H1 (cell line): ENCODE data around the gene SMYD5. TPM values are rescaled to one million over a fixed set of nuclear protein-coding genes. Genes with fewer than 3 reads are reported as not detected.
A peak's percentile ranks its signal among the peaks of the same experiment; 100 is the strongest.

Experiments used
- CTCF ChIA-PET: fragments of 300-600 bp; sonication (Branson Sonifier 250); formaldehyde crosslinking; loops from one replicate; lab custom pipeline; 2021; ENCODE audit not compliant: partially characterized antibody; lab: Charles Lee
- POLR2A ChIA-PET: fragments of 300-600 bp; sonication (Branson Sonifier 250); formaldehyde crosslinking; loops from one replicate; lab custom pipeline; 2021; ENCODE audit warnings: inconsistent platforms; ENCODE audit not compliant: partially characterized antibody; lab: Charles Lee
- DNase-seq, 2 experiments: peaks; one replicate each; pipeline versions ENCODE4 v3.0.0 to v3.0.0-alpha.2; 2010 to 2022; ENCODE audit warnings: low spot score in 2 of 2, low read depth in 1 of 2, mixed read lengths in 1 of 2
- FAIRE-seq: peaks from 2 replicates; lab custom pipeline; 2011; peaks lifted over from hg19 to GRCh38; lab: Jason Lieb, UNC
- H2AFZ ChIP-seq: 2 replicates; pipeline ENCODE4 v1.8.1; 2012; ENCODE audit warnings: low read length, inconsistent platforms
- H2AK5ac ChIP-seq: 2 replicates; pipeline ENCODE4 v1.6.1; 2013; ENCODE audit warnings: low read depth, low read length
- H2BK120ac ChIP-seq: replicated peaks from 2 replicates; pipeline ENCODE3; 2013; ENCODE audit warnings: low read depth, low read length, inconsistent platforms
- H2BK12ac ChIP-seq: 2 replicates; pipeline ENCODE4 v1.6.1; 2013; ENCODE audit warnings: low read depth, low read length
- H2BK15ac ChIP-seq: 2 replicates; pipeline ENCODE4 v1.6.1; 2013; ENCODE audit warnings: low read length
- H2BK20ac ChIP-seq: 2 replicates; pipeline ENCODE4 v1.6.1; 2013; ENCODE audit warnings: low read length
- H2BK5ac ChIP-seq: 2 replicates; pipeline ENCODE4 v1.6.1; 2013; ENCODE audit warnings: low read depth, low read length
- H3K14ac ChIP-seq: 2 replicates; pipeline ENCODE4 v1.6.1; 2013; ENCODE audit warnings: inconsistent platforms; ENCODE audit not compliant: insufficient read length
- H3K18ac ChIP-seq: 2 replicates; pipeline ENCODE4 v1.6.1; 2013; ENCODE audit warnings: low read length; ENCODE audit errors: extremely low read depth
- H3K23ac ChIP-seq: 2 replicates; pipeline ENCODE4 v1.6.1; 2013; ENCODE audit warnings: inconsistent platforms; ENCODE audit not compliant: insufficient read length
- H3K23me2 ChIP-seq: 2 replicates; pipeline ENCODE4 v1.6.1; 2013; ENCODE audit warnings: low read depth, low read length
- H3K27ac ChIP-seq: 2 replicates; pipeline ENCODE4 v1.6.1; 2011; ENCODE audit warnings: low read depth, low read length, inconsistent platforms
- H3K27me3 ChIP-seq, 4 experiments: replicated peaks in 1 of 4; 1 replicate in 1 of 4; 2 replicates in 3 of 4; pipeline versions ENCODE4 v1.6.1 to v1.8.1; 2011 to 2013; ENCODE audit warnings: low read length in 3 of 4, mild to moderate bottlenecking in 3 of 4, inconsistent platforms in 2 of 4, mixed read lengths in 2 of 4, moderate library complexity in 1 of 4; ENCODE audit not compliant: control insufficient read depth in 3 of 4, insufficient read depth in 3 of 4; ENCODE audit errors: extremely low read depth in 1 of 4
- H3K36me3 ChIP-seq, 4 experiments: 2 replicates each; pipeline versions ENCODE4 v1.6.1 to v1.8.1; 2011 to 2013; ENCODE audit warnings: mild to moderate bottlenecking in 4 of 4, low read length in 3 of 4, moderate library complexity in 2 of 4, control low read depth in 1 of 4, inconsistent platforms in 1 of 4; ENCODE audit not compliant: insufficient read depth in 4 of 4, control insufficient read depth in 2 of 4
- H3K4ac ChIP-seq: replicated peaks from 2 replicates; pipeline ENCODE3; 2013; ENCODE audit warnings: low read length, low read depth, mixed read lengths, inconsistent platforms; ENCODE audit not compliant: insufficient read length
- H3K4me1 ChIP-seq, 4 experiments: replicated peaks in 1 of 4; 1 replicate in 1 of 4; 2 replicates in 3 of 4; pipeline versions ENCODE4 v1.6.1 to v1.8.1; 2011 to 2013; ENCODE audit warnings: low read length in 3 of 4, inconsistent platforms in 2 of 4, mixed read lengths in 1 of 4; ENCODE audit not compliant: insufficient read depth in 4 of 4, control insufficient read depth in 3 of 4
- H3K4me2 ChIP-seq, 2 experiments: 2 replicates each; pipeline versions ENCODE4 v1.6.1 to v1.8.1; 2011 to 2013; ENCODE audit warnings: low read depth in 2 of 2, low read length in 2 of 2, control low read depth in 1 of 2, inconsistent platforms in 1 of 2, mild to moderate bottlenecking in 1 of 2; ENCODE audit not compliant: insufficient read depth in 1 of 2
- H3K4me3 ChIP-seq, 4 experiments: fragments of 200-600, 300-600 bp in 1 of 4; sonication (generic), shearing (Covaris generic), sonication (Bioruptor Twin) in 1 of 4; 2 replicates each; pipeline versions ENCODE4 v1.5.1 to v1.8.1; 2011 to 2016; ENCODE audit warnings: low read length in 4 of 4, low read depth in 3 of 4, control low read depth in 2 of 4, inconsistent platforms in 2 of 4, mild to moderate bottlenecking in 2 of 4, mixed read lengths in 1 of 4, moderate library complexity in 1 of 4; ENCODE audit not compliant: insufficient read depth in 2 of 4; ENCODE audit errors: extremely low read depth in 1 of 4
- H3K56ac ChIP-seq: replicated peaks from 2 replicates; pipeline ENCODE3; 2013; ENCODE audit warnings: low read depth, mild to moderate bottlenecking, mixed read lengths, low read length, inconsistent platforms; ENCODE audit not compliant: insufficient read length
- H3K79me1 ChIP-seq: 2 replicates; pipeline ENCODE4 v1.6.1; 2013; ENCODE audit warnings: low read depth, low read length, control low read depth
- H3K79me2 ChIP-seq, 2 experiments: 2 replicates each; pipeline versions ENCODE4 v1.6.1 to v1.8.1; 2012 to 2013; ENCODE audit warnings: low read length in 2 of 2, mild to moderate bottlenecking in 2 of 2, inconsistent platforms in 1 of 2; ENCODE audit not compliant: insufficient read depth in 2 of 2, control insufficient read depth in 1 of 2
- H3K9ac ChIP-seq, 4 experiments: replicated peaks in 1 of 4; 1 replicate in 1 of 4; 2 replicates in 3 of 4; pipeline versions ENCODE4 v1.6.1 to v1.8.1; 2011 to 2013; ENCODE audit warnings: low read depth in 3 of 4, low read length in 3 of 4, control low read depth in 2 of 4, mild to moderate bottlenecking in 2 of 4, moderate library complexity in 2 of 4, inconsistent platforms in 1 of 4; ENCODE audit errors: extremely low read depth in 1 of 4
- H3K9me3 ChIP-seq, 2 experiments: 2 replicates each; pipeline versions ENCODE4 v1.6.1 to v1.8.1; 2012 to 2013; ENCODE audit warnings: mild to moderate bottlenecking in 2 of 2, moderate library complexity in 2 of 2, control low read depth in 1 of 2, inconsistent platforms in 1 of 2, low read depth in 1 of 2, low read length in 1 of 2, mixed read lengths in 1 of 2; ENCODE audit not compliant: insufficient read depth in 2 of 2
- H4K20me1 ChIP-seq, 2 experiments: replicated peaks in 1 of 2; 2 replicates each; pipeline versions ENCODE3 to v1.8.1; 2011 to 2013; ENCODE audit warnings: inconsistent platforms in 2 of 2, low read length in 2 of 2, mild to moderate bottlenecking in 1 of 2; ENCODE audit not compliant: insufficient read depth in 2 of 2, control insufficient read depth in 1 of 2
- H4K5ac ChIP-seq: 2 replicates; pipeline ENCODE4 v1.6.1; 2013; ENCODE audit warnings: low read length, low read depth, mixed read lengths, inconsistent platforms; ENCODE audit not compliant: insufficient read length
- H4K8ac ChIP-seq: 2 replicates; pipeline ENCODE4 v1.8.0; 2013; ENCODE audit warnings: mild to moderate bottlenecking, moderate library complexity, low read length, inconsistent platforms; ENCODE audit not compliant: insufficient read depth; ENCODE audit errors: extremely low read depth
- H4K91ac ChIP-seq: replicated peaks from 2 replicates; pipeline ENCODE3; 2013; ENCODE audit warnings: low read length, mixed read lengths, inconsistent platforms; ENCODE audit not compliant: insufficient read length
- CHD1 ChIP-seq: IDR thresholded peaks from 2 replicates; pipeline ENCODE4 v1.6.1; 2012; ENCODE audit warnings: low read depth, low read length, improper control_type of control experiment
- EP300 ChIP-seq, 2 experiments: IDR thresholded peaks; 1 replicate in 1 of 2; 2 replicates in 1 of 2; pipeline ENCODE4 v1.6.1; 2011 to 2012; ENCODE audit warnings: low read depth in 2 of 2, low read length in 2 of 2, mild to moderate bottlenecking in 2 of 2, borderline replicate concordance in 1 of 2, inconsistent platforms in 1 of 2, moderate library complexity in 1 of 2
- RAD21 ChIP-seq, 2 experiments: IDR thresholded peaks in 1 of 2; conservative IDR thresholded peaks in 1 of 2; 2 replicates each; pipeline ENCODE4 v1.6.1; 2011; ENCODE audit warnings: low read depth in 2 of 2, low read length in 2 of 2, improper control_type of control experiment in 1 of 2, inconsistent platforms in 1 of 2, mild to moderate bottlenecking in 1 of 2, moderate library complexity in 1 of 2
- SAP30 ChIP-seq: fragments of 300-600 bp; sonication (generic); IDR thresholded peaks from 2 replicates; pipeline ENCODE4 v1.7.1; 2012; ENCODE audit warnings: low read length, moderate library complexity, mild to moderate bottlenecking, inconsistent platforms; ENCODE audit not compliant: insufficient read depth, insufficient replicate concordance
- WGBS, 2 experiments: shearing (Covaris generic) in 1 of 2; methylation state at CpG; one replicate each; pipeline versions ENCODE4 v1.1.6 to v1.1.7; 2013 to 2015; ENCODE audit warnings: low lambda C conversion rate in 2 of 2, mixed read lengths in 2 of 2, inconsistent platforms in 1 of 2, low coverage in 1 of 2, missing lambda C conversion rate in 1 of 2; ENCODE audit not compliant: insufficient replicate concordance in 2 of 2, insufficient coverage in 1 of 2, insufficient read length in 1 of 2; ENCODE audit errors: extremely low coverage in 1 of 2, missing lambda C conversion rate in 1 of 2; 5-methylcytosine and 5-hydroxymethylcytosine counted together
- polyA plus RNA-seq, 7 experiments: library from polyadenylated mRNA; depleted of rRNA in 3 of 7; stranded (reverse) in 5 of 7; unstranded in 2 of 7; fragments of >200 nt in 5 of 7; fragments of 200-250 nt in 2 of 7; gene quantifications; 1 replicate in 5 of 7; 2 replicates in 1 of 7; 4 replicates in 1 of 7; pipeline versions ENCODE4 v1.2.1 to v1.2.3, GENCODE V29; 2011 to 2013; ENCODE audit warnings: missing spikeins in 2 of 7, mixed read lengths in 2 of 7
- total RNA-seq: library from RNA; stranded (reverse); fragmentation: NEBNext Ultra II Directional; extraction: Animal tissue kit (Norgen Biotek cat#: 25700); gene quantifications from 2 replicates; pipeline ENCODE4 v1.2.1, GENCODE V29; 2021

SMYD5 gene
- total and polyA plus RNA-seq, 2 of the 8 experiments (the other 6 are each of a cell fraction or from before 2014, with no cell fraction given) = 35.2 to 56.7 TPM

DNA sequence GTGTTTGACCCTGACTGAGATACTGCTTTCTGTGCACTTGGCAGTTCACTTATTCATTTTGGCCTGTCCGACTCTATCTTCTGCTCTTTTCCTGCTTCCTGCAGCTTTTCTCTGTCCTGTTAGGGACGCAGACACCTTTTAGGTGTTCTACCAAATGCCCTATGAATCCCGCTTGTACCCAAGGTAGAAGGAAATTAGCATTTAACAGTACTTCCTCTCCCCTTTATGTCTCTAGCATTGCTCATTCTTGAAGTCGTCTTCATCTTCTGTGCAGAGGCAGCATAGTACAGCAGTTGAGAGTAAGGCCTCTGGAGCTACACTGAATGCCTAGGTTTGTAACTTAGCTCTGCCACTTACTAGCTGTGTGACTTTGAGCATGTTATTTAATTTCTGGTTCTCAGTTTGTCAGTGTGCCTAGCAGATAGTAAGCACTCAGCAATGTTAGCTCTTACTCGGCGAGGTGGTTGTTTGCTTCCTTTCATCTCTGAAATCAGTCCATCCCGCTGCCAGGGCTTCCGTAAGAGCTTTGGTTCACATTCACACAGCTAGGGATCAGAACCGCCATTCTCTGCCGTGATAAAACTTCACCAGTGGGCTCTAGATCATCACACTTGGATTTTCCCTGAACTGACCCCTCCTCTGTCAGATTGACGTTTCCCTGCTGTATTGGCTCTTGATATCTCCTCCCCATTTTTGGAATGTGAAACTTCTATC, 21.4 kb downstream of the SMYD5 start:
- no peak overlapping the region for H4K5ac ChIP-seq
- no peak overlapping the region for H2AFZ ChIP-seq
- H3K4me3 ChIP-seq = peak overlapping the region; percentile 82 to 93 (median 88)
- H3K27me3 ChIP-seq = no peaks in the 10 kb centered on the region; a peak in 2 of 7 replicates
- H3K36me3 ChIP-seq = peaks cover 3 to 21% (median 15%) of the 10 kb centered on the region in 4 experiments
- H3K23me2 ChIP-seq = peaks cover 21% of the 10 kb centered on the region
- H3K79me1 ChIP-seq = peaks cover 8% of the 10 kb centered on the region
- peaks cover 9 to 28% of the 10 kb centered on the region in 2 experiments for H4K20me1 ChIP-seq
- H3K14ac ChIP-seq = no peak overlapping the region
- CTCF ChIA-PET = interaction anchor here (0.8 to 10.2 kb wide), 4 partner anchors 14 to 55 kb away, joined by 3 to 51 read pairs (median 8); no protein-coding TSS in a partner anchor
- no peak overlapping the region for H2AK5ac ChIP-seq
- TF ChIP-seq EP300 (IDR thresholded peaks at IDR 0.05; ENCODE audit: borderline replicate concordance in 1 of 2, low read depth in 2 of 2, low read length in 2 of 2) (no peak), RAD21 (IDR thresholded peaks at IDR 0.05 in 1 of 2, conservative IDR thresholded peaks at IDR 0.05 in 1 of 2; ENCODE audit: low read depth in 2 of 2, low read length in 2 of 2) (no peak), CHD1 (no peak), SAP30 (no peak)
- DNase-seq = no peak
- no peak overlapping the region for H4K91ac ChIP-seq
- peak overlapping the region; percentile 94 to 99 for H3K4me2 ChIP-seq
- no peak overlapping the region for H2BK12ac ChIP-seq
- H3K9ac ChIP-seq = peak overlapping the region; percentile 94 to 97 (median 95); a peak in 6 of 7 replicates
- 76% methylated on average over 11 of the region's 11 CpGs; no CpG with 5 or more reads in 1 of the 2 experiments for WGBS, 2 experiments
- no peak overlapping the region for H3K18ac ChIP-seq
- no peak overlapping the region for H2BK120ac ChIP-seq
- H2BK20ac ChIP-seq = no peak overlapping the region
- H2BK5ac ChIP-seq = no peak overlapping the region
- peaks cover 52 to 63% of the 10 kb centered on the region in 2 experiments for H3K79me2 ChIP-seq
- H3K4ac ChIP-seq = no peak overlapping the region
- no peak overlapping the region for H3K23ac ChIP-seq
- FAIRE-seq = no peak
- H3K9me3 ChIP-seq = no peaks in the 10 kb centered on the region
- H4K8ac ChIP-seq = no peak overlapping the region
- no peak overlapping the region for H2BK15ac ChIP-seq
- H3K4me1 ChIP-seq = peaks cover 10 to 21% (median 16%) of the 10 kb centered on the region in 4 experiments; a peak in 6 of 7 replicates
- H3K56ac ChIP-seq = no peak overlapping the region
- H3K27ac ChIP-seq = no peak overlapping the region
- POLR2A ChIA-PET = interaction anchor here (0.6 to 8.8 kb wide), 10 partner anchors 10 to 185 kb away, joined by 3 to 113 read pairs (median 23); partner anchors contain the start of genes FBXO41 and SMYD5
